K562 (cell line): ENCODE data around the gene MMP28. TPM values are rescaled to one million over a fixed set of nuclear protein-coding genes. Genes with fewer than 3 reads are reported as not detected.

Source experiments
- CTBP1 ChIP-seq: fragments of 450-650 bp; IDR thresholded peaks from 2 replicates; pipeline ENCODE4 v1.6.1; 2016; ENCODE audit warnings: borderline replicate concordance
- ETV5 ChIP-seq: sonication (generic); formaldehyde crosslinking; IDR thresholded peaks from 2 replicates; pipeline ENCODE4 v1.4.0; 2020; ENCODE audit warnings: low read depth, mild to moderate bottlenecking, missing genetic modification reagents
- HDAC3 ChIP-seq: fragments of 450-650 bp; IDR thresholded peaks from 2 replicates; pipeline ENCODE4 v1.6.1; 2018; ENCODE audit warnings: borderline replicate concordance, mild to moderate bottlenecking, moderate library complexity; ENCODE audit not compliant: partially characterized antibody
- HDAC6 ChIP-seq: IDR thresholded peaks from 2 replicates; pipeline ENCODE4 v1.6.1; 2012; ENCODE audit warnings: low read depth, mild to moderate bottlenecking, control low read depth, inconsistent platforms, low read length, moderate library complexity
- HNRNPL ChIP-seq: fragments of 200-400 bp; formaldehyde crosslinking; IDR thresholded peaks from 2 replicates; pipeline ENCODE4 v1.6.1; 2017; ENCODE audit warnings: low read depth, mild to moderate bottlenecking, low read length
- MAX ChIP-seq: sonication (generic); formaldehyde crosslinking; IDR thresholded peaks from 2 replicates; pipeline ENCODE4 v1.9.0; 2022; ENCODE audit warnings: mild to moderate bottlenecking, missing genetic modification reagents
- MEIS2 ChIP-seq: fragments of 450-650 bp; IDR thresholded peaks from 2 replicates; pipeline ENCODE4 v1.6.1; 2014; ENCODE audit warnings: mild to moderate bottlenecking; ENCODE audit not compliant: partially characterized antibody
- MTA2 ChIP-seq: fragments of 450-650 bp; IDR thresholded peaks from 2 replicates; pipeline ENCODE4 v1.6.1; 2016; ENCODE audit warnings: low read depth
- NFIX ChIP-seq: fragments of 250-450 bp; sonication (Bioruptor Pico); IDR thresholded peaks from 2 replicates; pipeline ENCODE4 v1.4.0; 2020; ENCODE audit warnings: low read depth, mild to moderate bottlenecking, moderate library complexity
- SAFB2 ChIP-seq: fragments of 200-400 bp; formaldehyde crosslinking; IDR thresholded peaks from 2 replicates; pipeline ENCODE4 v1.6.1; 2018; ENCODE audit warnings: borderline replicate concordance, low read length, low read depth, moderate library complexity; ENCODE audit not compliant: severe bottlenecking
- TEAD4 ChIP-seq, 2 experiments: sonication (generic) in 1 of 2; formaldehyde crosslinking in 1 of 2; IDR thresholded peaks; 2 replicates each; pipeline versions ENCODE4 v1.6.1 to v1.8.0; 2012 to 2022; ENCODE audit warnings: borderline replicate concordance in 1 of 2, inconsistent platforms in 1 of 2, low read length in 1 of 2, mild to moderate bottlenecking in 1 of 2, missing genetic modification reagents in 1 of 2
- ZFX ChIP-seq: sonication (generic); formaldehyde crosslinking; IDR thresholded peaks from 2 replicates; pipeline ENCODE4 v1.8.0; 2022; ENCODE audit warnings: mild to moderate bottlenecking, missing genetic modification reagents, moderate library complexity
- ZNF12 ChIP-seq: sonication (generic); formaldehyde crosslinking; IDR thresholded peaks from 2 replicates; pipeline ENCODE4 v1.4.0; 2020; ENCODE audit warnings: mild to moderate bottlenecking, missing genetic modification reagents
- ZNF436 ChIP-seq: fragments of 250-450, 450-650 bp; sonication (Bioruptor Pico); formaldehyde crosslinking; IDR thresholded peaks from 2 replicates; pipeline ENCODE4 v1.7.0; 2020; ENCODE audit warnings: mild to moderate bottlenecking
- ZNF785 ChIP-seq: fragments of 250-450 bp; sonication (Bioruptor Pico); IDR thresholded peaks from 2 replicates; pipeline ENCODE4 v1.4.0; 2020; ENCODE audit warnings: mild to moderate bottlenecking
- polyA plus RNA-seq, 8 experiments: library from polyadenylated mRNA; depleted of rRNA in 4 of 8; stranded (reverse) in 5 of 8; unstranded in 3 of 8; fragments of >200 nt; fragmentation: Nextera tagmentation in 2 of 8; fragmentation: Illumina TruSeq in 1 of 8; extraction: Ambion mirVana in 2 of 8; extraction: Trizol in 1 of 8; gene quantifications; 2 replicates each; pipeline versions ENCODE4 v1.2.1 to v1.2.3, GENCODE V29; 2011 to 2014; ENCODE audit warnings: inconsistent platforms in 1 of 8, missing spikeins in 1 of 8
- total RNA-seq, 7 experiments: library from RNA; depleted of rRNA in 6 of 7; stranded (reverse); fragments of >200 nt in 6 of 7; fragmentation: Illumina TruSeq in 2 of 7; extraction: Trizol in 2 of 7; gene quantifications; 2 replicates each; pipeline versions ENCODE4 v1.2.1 to v1.2.3, GENCODE V29; 2011 to 2021; ENCODE audit warnings: low replicate concordance in 1 of 7
- TF ChIP-seq, protein P1 (sequence below): fragments of 450-650 bp; IDR thresholded peaks from 2 replicates; pipeline ENCODE4 v1.7.1; 2018; ENCODE audit warnings: mild to moderate bottlenecking, low read depth; ENCODE audit not compliant: partially characterized antibody
- TF ChIP-seq, protein P2 (sequence below): sonication (generic); formaldehyde crosslinking; IDR thresholded peaks from 2 replicates; pipeline ENCODE4 v1.8.1; 2023; ENCODE audit warnings: missing genetic modification reagents, mild to moderate bottlenecking, borderline replicate concordance

Gene MMP28
- total and polyA plus RNA-seq, 9 of the 15 experiments (the other 6 are each of a cell fraction or from before 2014, with no cell fraction given), result not detected

DNA sequence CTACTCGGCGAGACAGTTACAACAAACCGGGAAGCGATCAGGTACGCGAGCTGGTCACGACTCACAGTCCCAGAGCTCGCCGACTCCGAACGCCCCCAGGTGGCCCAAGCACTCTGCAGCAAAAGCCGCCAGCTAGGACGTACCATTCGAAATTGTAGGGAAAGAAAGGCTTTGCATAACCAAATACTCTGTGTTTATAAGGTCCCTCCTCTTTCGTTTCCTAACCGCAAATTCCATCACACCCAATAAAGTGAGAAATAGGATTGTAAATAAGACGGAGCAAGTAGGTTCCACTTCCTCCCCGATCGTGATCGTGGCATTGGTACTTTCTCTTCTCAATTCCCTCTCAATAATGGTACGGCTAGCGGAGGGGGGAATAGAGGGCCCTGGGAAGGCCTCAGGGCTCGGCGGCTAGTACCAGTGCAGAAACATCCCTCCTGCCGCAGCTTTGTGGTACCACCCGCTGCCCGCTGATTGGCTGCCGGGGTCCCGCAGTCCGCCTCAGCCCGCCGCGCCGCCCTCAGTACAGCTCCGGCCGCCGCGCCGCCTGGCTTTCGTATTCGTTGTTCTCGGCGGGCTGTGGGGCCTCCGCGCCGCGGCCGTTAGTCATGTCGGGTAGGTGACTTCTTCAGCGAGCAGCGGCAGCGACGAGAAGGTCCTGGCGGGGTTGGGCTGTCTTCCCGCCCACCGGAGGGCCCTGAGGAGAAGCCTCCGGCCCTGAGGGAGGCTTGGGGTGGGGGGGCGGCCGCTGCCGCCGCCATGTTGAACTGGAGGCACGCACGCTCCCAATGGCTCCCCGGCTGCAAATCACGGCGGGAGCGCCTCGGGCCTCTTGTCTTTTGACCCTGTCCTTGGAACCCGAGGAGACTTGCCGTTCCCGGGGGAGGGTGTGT is 13.8 kb upstream of the MMP28 start, which contains the start of gene TAF15 (continued):
- TF ChIP-seq HDAC6 (no peak), CTBP1 (peak; percentile 81), TEAD4 (IDR thresholded peaks at IDR 0.05; ENCODE audit: low read length) (no peak), TEAD4 (CRISPR knock-in tag; IDR thresholded peaks at IDR 0.05; ENCODE audit: borderline replicate concordance) (no peak), MEIS2 (no peak), HDAC3 (no peak), MAX (CRISPR knock-in tag) (no peak; the same call in 1 of the 2 replicates), SAFB2 (no peak), NFIX (CRISPR knock-in tag) (no peak), ZNF436 (CRISPR knock-in tag) (peak; percentile 64; the same call in 1 of the 2 replicates), ZNF785 (no peak), MTA2 (no peak), HNRNPL (peak; percentile 83), ZFX (peak; percentile 96), ETV5 (no peak), ZNF12 (no peak)
- TF ChIP-seq, protein P1, sequence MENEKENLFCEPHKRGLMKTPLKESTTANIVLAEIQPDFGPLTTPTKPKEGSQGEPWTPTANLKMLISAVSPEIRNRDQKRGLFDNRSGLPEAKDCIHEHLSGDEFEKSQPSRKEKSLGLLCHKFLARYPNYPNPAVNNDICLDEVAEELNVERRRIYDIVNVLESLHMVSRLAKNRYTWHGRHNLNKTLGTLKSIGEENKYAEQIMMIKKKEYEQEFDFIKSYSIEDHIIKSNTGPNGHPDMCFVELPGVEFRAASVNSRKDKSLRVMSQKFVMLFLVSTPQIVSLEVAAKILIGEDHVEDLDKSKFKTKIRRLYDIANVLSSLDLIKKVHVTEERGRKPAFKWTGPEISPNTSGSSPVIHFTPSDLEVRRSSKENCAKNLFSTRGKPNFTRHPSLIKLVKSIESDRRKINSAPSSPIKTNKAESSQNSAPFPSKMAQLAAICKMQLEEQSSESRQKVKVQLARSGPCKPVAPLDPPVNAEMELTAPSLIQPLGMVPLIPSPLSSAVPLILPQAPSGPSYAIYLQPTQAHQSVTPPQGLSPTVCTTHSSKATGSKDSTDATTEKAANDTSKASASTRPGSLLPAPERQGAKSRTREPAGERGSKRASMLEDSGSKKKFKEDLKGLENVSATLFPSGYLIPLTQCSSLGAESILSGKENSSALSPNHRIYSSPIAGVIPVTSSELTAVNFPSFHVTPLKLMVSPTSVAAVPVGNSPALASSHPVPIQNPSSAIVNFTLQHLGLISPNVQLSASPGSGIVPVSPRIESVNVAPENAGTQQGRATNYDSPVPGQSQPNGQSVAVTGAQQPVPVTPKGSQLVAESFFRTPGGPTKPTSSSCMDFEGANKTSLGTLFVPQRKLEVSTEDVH, result peak; percentile 18
- TF ChIP-seq, protein P2, sequence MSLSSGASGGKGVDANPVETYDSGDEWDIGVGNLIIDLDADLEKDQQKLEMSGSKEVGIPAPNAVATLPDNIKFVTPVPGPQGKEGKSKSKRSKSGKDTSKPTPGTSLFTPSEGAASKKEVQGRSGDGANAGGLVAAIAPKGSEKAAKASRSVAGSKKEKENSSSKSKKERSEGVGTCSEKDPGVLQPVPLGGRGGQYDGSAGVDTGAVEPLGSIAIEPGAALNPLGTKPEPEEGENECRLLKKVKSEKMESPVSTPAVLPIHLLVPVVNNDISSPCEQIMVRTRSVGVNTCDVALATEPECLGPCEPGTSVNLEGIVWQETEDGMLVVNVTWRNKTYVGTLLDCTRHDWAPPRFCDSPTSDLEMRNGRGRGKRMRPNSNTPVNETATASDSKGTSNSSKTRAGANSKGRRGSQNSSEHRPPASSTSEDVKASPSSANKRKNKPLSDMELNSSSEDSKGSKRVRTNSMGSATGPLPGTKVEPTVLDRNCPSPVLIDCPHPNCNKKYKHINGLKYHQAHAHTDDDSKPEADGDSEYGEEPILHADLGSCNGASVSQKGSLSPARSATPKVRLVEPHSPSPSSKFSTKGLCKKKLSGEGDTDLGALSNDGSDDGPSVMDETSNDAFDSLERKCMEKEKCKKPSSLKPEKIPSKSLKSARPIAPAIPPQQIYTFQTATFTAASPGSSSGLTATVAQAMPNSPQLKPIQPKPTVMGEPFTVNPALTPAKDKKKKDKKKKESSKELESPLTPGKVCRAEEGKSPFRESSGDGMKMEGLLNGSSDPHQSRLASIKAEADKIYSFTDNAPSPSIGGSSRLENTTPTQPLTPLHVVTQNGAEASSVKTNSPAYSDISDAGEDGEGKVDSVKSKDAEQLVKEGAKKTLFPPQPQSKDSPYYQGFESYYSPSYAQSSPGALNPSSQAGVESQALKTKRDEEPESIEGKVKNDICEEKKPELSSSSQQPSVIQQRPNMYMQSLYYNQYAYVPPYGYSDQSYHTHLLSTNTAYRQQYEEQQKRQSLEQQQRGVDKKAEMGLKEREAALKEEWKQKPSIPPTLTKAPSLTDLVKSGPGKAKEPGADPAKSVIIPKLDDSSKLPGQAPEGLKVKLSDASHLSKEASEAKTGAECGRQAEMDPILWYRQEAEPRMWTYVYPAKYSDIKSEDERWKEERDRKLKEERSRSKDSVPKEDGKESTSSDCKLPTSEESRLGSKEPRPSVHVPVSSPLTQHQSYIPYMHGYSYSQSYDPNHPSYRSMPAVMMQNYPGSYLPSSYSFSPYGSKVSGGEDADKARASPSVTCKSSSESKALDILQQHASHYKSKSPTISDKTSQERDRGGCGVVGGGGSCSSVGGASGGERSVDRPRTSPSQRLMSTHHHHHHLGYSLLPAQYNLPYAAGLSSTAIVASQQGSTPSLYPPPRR, result no peak
